Endothelial cell of umbilical vein (primary cell): Measurements from ENCODE around the gene MAMDC2. TPM values are rescaled to one million over a fixed set of nuclear protein-coding genes. Genes with fewer than 3 reads are reported as not detected.

Experiments used
- BruUV-seq: library from RNA; stranded (reverse); fragments of 400-500 nt; replicated peaks from 2 replicates; lab custom pipeline; 2021; lab: Mats Ljungman, UMichigan
- CTCF ChIA-PET: fragments of 300-600, 350-600 bp; sonication (Branson Sonifier 250); formaldehyde crosslinking; loops from one replicate; lab custom pipeline; 2021; ENCODE audit warnings: antibody characterized with exemption, inconsistent platforms; lab: Charles Lee
- POLR2A ChIA-PET: fragments of 300-600, 350-600 bp; sonication (Branson Sonifier 250); formaldehyde crosslinking; loops from one replicate; lab custom pipeline; 2021; ENCODE audit warnings: antibody characterized with exemption, inconsistent platforms; lab: Charles Lee
- DNase-seq: peaks from one replicate; pipeline ENCODE4 v3.0.0-alpha.2; 2011; ENCODE audit warnings: low read depth, low spot score
- FAIRE-seq: peaks from 2 replicates; lab custom pipeline; 2011; peaks lifted over from hg19 to GRCh38; lab: Jason Lieb, UNC
- H2AFZ ChIP-seq: 2 replicates; pipeline ENCODE4 v1.6.0; 2012; ENCODE audit warnings: low read depth, low read length, control low read depth, inconsistent platforms
- H3K27ac ChIP-seq: 2 replicates; pipeline ENCODE4 v1.5.1; 2011; ENCODE audit warnings: low read depth, mild to moderate bottlenecking, control low read depth, low read length, moderate library complexity; ENCODE audit not compliant: insufficient read depth
- H3K27me3 ChIP-seq, 2 experiments: 2 replicates each; pipeline versions ENCODE4 v1.6.0 to v1.6.1; 2011; ENCODE audit warnings: low read length in 2 of 2, mixed read lengths in 1 of 2; ENCODE audit not compliant: control insufficient read depth in 2 of 2, insufficient read depth in 2 of 2
- H3K36me3 ChIP-seq, 2 experiments: 2 replicates in 1 of 2; 3 replicates in 1 of 2; pipeline ENCODE4 v1.5.1; 2011; ENCODE audit warnings: low read length in 2 of 2, mild to moderate bottlenecking in 1 of 2, moderate library complexity in 1 of 2; ENCODE audit not compliant: control insufficient read depth in 2 of 2, insufficient read depth in 2 of 2; ENCODE audit errors: extremely low read depth in 1 of 2
- H3K4me1 ChIP-seq: 3 replicates; pipeline ENCODE4 v1.5.1; 2011; ENCODE audit warnings: mild to moderate bottlenecking, low read length; ENCODE audit not compliant: control insufficient read depth, insufficient read depth; ENCODE audit errors: extremely low read depth
- H3K4me2 ChIP-seq: 2 replicates; pipeline ENCODE4 v1.6.1; 2011; ENCODE audit warnings: low read length, control low read depth, mixed read lengths; ENCODE audit not compliant: insufficient read depth
- H3K4me3 ChIP-seq, 3 experiments: fragments of 200-600 bp in 1 of 3; sonication (generic), shearing (Covaris generic) in 1 of 3; replicated peaks in 1 of 3; 2 replicates each; pipeline ENCODE4 v1.5.1; 2011 to 2016; ENCODE audit warnings: control low read depth in 3 of 3, low read length in 3 of 3, mild to moderate bottlenecking in 2 of 3, inconsistent platforms in 1 of 3, low read depth in 1 of 3, moderate library complexity in 1 of 3; ENCODE audit not compliant: insufficient read depth in 1 of 3
- H3K79me2 ChIP-seq: 2 replicates; pipeline ENCODE4 v1.6.0; 2012; ENCODE audit warnings: low read length, inconsistent platforms; ENCODE audit not compliant: control insufficient read depth, insufficient read depth
- H3K9ac ChIP-seq: replicated peaks from 2 replicates; pipeline ENCODE3; 2011; ENCODE audit warnings: low read length, control low read depth; ENCODE audit not compliant: insufficient read depth; ENCODE audit errors: extremely low read depth
- H3K9me1 ChIP-seq: replicated peaks from 3 replicates; pipeline ENCODE4 v1.6.0; 2011; ENCODE audit warnings: mild to moderate bottlenecking, low read length; ENCODE audit not compliant: control insufficient read depth, insufficient read depth; ENCODE audit errors: extremely low read depth
- H3K9me3 ChIP-seq: replicated peaks from 2 replicates; pipeline ENCODE4 v1.5.1; 2012; ENCODE audit warnings: low read length, inconsistent platforms; ENCODE audit not compliant: control insufficient read depth, insufficient read depth
- H4K20me1 ChIP-seq: replicated peaks from 2 replicates; pipeline ENCODE3; 2011; ENCODE audit warnings: mild to moderate bottlenecking, low read length; ENCODE audit not compliant: control insufficient read depth, insufficient read depth; ENCODE audit errors: extremely low read depth
- EZH2 ChIP-seq: IDR thresholded peaks from 2 replicates; pipeline ENCODE4 v1.6.1; 2012; ENCODE audit warnings: borderline replicate concordance, low read depth, mild to moderate bottlenecking, moderate library complexity, low read length, inconsistent platforms; ENCODE audit not compliant: severe bottlenecking
- FOS ChIP-seq: IDR thresholded peaks from 2 replicates; pipeline ENCODE4 v1.6.1; 2011; ENCODE audit warnings: mild to moderate bottlenecking, low read length, moderate library complexity, borderline replicate concordance; ENCODE audit not compliant: insufficient read depth
- GATA2 ChIP-seq: IDR thresholded peaks from 2 replicates; pipeline ENCODE4 v1.7.0; 2011; ENCODE audit warnings: low read depth, mild to moderate bottlenecking, moderate library complexity, mixed read lengths, low read length; ENCODE audit not compliant: insufficient read length, insufficient read depth
- JUN ChIP-seq: IDR thresholded peaks from 2 replicates; pipeline ENCODE4 v1.6.1; 2011; ENCODE audit warnings: borderline replicate concordance, low read depth; ENCODE audit not compliant: insufficient read length, insufficient read depth
- MAX ChIP-seq: IDR thresholded peaks from 2 replicates; pipeline ENCODE4 v1.6.1; 2011; ENCODE audit not compliant: insufficient read depth, insufficient read length
- MYC ChIP-seq: IDR thresholded peaks from one replicate; pipeline ENCODE4 v1.6.1; 2011; ENCODE audit warnings: mild to moderate bottlenecking, low read depth, low read length
- POLR2A ChIP-seq: IDR thresholded peaks from 2 replicates; pipeline ENCODE4 v1.6.1; 2012; ENCODE audit warnings: low read depth, mild to moderate bottlenecking, control low read depth, low read length
- POLR2AphosphoS5 ChIP-seq: IDR thresholded peaks from 2 replicates; pipeline ENCODE4 v1.6.1; 2012; ENCODE audit warnings: low read depth, mild to moderate bottlenecking, control low read depth, low read length, moderate library complexity; ENCODE audit not compliant: insufficient read depth
- dilution Hi-C: fragments of 300-500 bp; cut with MboI; formaldehyde crosslinking; loops from one replicate; pipeline ENCODE4 v1.15.0; 2019; ENCODE audit warnings: low sequenced_read_pairs; ENCODE audit not compliant: extremely low pct_ligation_motif_present
- intact Hi-C: fragments of 100-400 bp; cut with micrococcal nuclease; formaldehyde crosslinking; loops from one replicate; pipeline ENCODE4 v1.10.0; 2022
- polyA plus RNA-seq, 4 experiments: library from polyadenylated mRNA; depleted of rRNA in 3 of 4; stranded (reverse) in 3 of 4; unstranded in 1 of 4; fragments of >200 nt; gene quantifications; 2 replicates each; pipeline versions ENCODE4 v1.2.1 to v1.2.3, GENCODE V29; 2011 to 2012; ENCODE audit warnings: missing spikeins in 1 of 4
- total RNA-seq: library from RNA; stranded (reverse); gene quantifications from 2 replicates; pipeline ENCODE4 v1.2.3, GENCODE V29; 2021
- TF ChIP-seq, protein P1 (sequence below), 2 donors: IDR thresholded peaks; 1 replicate in 1 of 2; 2 replicates in 1 of 2; pipeline ENCODE4 v1.5.1; 2011; ENCODE audit warnings: low read length in 2 of 2, mild to moderate bottlenecking in 2 of 2, moderate library complexity in 2 of 2, control low read depth in 1 of 2, inconsistent platforms in 1 of 2, low read depth in 1 of 2; ENCODE audit not compliant: insufficient read depth in 1 of 2; ENCODE audit errors: extremely low read depth in 1 of 2

The MAMDC2 gene
- total and polyA plus RNA-seq, 2 donors (not counting 3 experiments of a cell fraction or from before 2014, with no cell fraction given): 0.60 to 1.1 TPM

GRCh38 chr9:70046274-70047070 is 2.8 kb downstream of the MAMDC2 start:
- ChIA-PET POLR2A (no interaction called here), CTCF (interaction anchor here (0.7 to 5.6 kb wide), 3 partner anchors 8 to 75 kb away, joined by 3 to 52 read pairs (median 9); no protein-coding TSS in a partner anchor)
- no peaks in the 10 kb centered on the region for H3K9me1 ChIP-seq
- H3K27ac ChIP-seq: no peak overlapping the region
- no peak for FAIRE-seq
- H3K36me3 ChIP-seq: no peaks in the 10 kb centered on the region
- no peaks in the 10 kb centered on the region for H3K27me3 ChIP-seq
- H4K20me1 ChIP-seq: no peaks in the 10 kb centered on the region
- peak; percentile 31 for DNase-seq
- no peak overlapping the region for H2AFZ ChIP-seq
- no peak overlapping the region for H3K4me2 ChIP-seq
- no peak for TF ChIP-seq FOS
- TF ChIP-seq MYC: no peak
- no peak for TF ChIP-seq POLR2AphosphoS5
- TF ChIP-seq GATA2: no peak
- TF ChIP-seq JUN: no peak
- no peak for TF ChIP-seq EZH2
- TF ChIP-seq MAX: no peak
- TF ChIP-seq, protein P1, sequence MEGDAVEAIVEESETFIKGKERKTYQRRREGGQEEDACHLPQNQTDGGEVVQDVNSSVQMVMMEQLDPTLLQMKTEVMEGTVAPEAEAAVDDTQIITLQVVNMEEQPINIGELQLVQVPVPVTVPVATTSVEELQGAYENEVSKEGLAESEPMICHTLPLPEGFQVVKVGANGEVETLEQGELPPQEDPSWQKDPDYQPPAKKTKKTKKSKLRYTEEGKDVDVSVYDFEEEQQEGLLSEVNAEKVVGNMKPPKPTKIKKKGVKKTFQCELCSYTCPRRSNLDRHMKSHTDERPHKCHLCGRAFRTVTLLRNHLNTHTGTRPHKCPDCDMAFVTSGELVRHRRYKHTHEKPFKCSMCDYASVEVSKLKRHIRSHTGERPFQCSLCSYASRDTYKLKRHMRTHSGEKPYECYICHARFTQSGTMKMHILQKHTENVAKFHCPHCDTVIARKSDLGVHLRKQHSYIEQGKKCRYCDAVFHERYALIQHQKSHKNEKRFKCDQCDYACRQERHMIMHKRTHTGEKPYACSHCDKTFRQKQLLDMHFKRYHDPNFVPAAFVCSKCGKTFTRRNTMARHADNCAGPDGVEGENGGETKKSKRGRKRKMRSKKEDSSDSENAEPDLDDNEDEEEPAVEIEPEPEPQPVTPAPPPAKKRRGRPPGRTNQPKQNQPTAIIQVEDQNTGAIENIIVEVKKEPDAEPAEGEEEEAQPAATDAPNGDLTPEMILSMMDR (IDR thresholded peaks at IDR 0.05; ENCODE audit: extremely low read depth in 1 of 2, insufficient read depth in 1 of 2, low read depth in 1 of 2, low read length in 2 of 2): no peak
- no peak for TF ChIP-seq POLR2A
- H3K4me3 ChIP-seq: no peak overlapping the region
- H3K79me2 ChIP-seq: no peaks in the 10 kb centered on the region
- BruUV-seq: no TSS peak
- H3K9ac ChIP-seq: no peak overlapping the region
- H3K4me1 ChIP-seq: peaks cover 8% of the 10 kb centered on the region
- H3K9me3 ChIP-seq: no peaks in the 10 kb centered on the region
- intact Hi-C loops: no loop called here
- dilution Hi-C loops: no loop called here
